ENCODE data around the gene MGLL.
"Not testable (repeated sequence)": the region's sequence is repeated elsewhere in the genome, so short reads cannot be mapped to it uniquely, and the experiment has no call there.

The MGLL gene

DNA sequence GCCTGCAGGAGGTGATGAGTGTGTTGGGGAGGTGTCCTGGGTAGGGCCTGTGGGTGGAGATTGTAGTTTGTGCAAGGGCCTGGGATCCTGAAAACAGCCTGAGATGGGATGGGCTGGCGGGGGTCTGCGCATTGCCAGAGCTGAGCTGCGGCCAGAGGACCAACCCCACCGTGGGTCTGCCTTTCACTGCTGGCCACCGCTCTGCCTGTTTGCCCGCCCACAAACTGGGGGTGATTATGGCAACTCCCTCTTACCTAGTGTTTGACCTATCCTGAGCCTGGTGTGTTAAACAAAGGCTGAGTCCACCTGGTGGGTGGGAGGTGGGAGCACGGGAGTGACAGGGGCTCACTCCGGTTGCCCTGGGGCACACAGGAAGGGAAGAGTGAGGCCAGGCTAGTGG lies 139.8 kb downstream of the MGLL start:
- no peak for DNase-seq

DNA sequence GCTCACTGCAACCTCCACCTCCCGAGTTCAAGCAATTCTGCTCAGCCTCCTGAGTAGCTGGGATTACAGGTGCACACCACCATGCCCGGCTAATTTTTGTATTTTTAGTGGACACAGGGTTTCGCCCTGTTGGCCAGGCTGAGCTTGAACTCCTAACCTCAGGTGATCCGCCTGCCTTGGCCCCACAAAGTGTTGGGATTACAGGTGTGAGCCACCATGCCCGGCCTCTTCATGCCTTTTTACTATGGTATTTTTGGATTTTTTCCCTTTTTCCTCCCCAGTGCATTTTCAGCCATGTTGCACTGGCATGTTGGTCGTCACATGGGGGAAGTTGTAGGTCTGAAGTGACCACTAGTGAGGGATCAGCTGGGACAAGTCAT lies 140.2 kb downstream of the MGLL start:
- DNase-seq, result not testable (repeated sequence)

DNA sequence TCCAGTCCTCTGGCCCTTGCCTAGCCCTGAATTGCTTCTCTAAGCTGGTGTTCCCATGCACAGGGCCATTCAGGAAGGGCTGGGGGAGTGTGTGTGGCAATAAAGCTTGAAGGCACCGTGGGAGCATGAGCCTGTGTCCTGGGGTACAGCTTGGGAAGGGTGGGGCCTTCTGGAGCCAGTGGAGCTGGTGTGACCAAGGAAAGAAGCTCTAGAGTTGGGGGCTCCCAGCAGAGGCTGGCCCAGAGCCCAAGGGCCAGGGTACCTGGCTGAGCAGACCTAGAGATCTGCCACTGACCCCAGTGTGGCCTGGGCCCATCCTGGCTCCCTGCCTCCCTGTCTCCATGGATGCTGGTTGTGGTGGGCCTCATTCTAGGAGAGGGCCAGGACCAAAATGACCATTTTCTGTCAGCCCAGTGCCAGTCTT lies 141.5 kb downstream of the MGLL start:
- no peak for DNase-seq

DNA sequence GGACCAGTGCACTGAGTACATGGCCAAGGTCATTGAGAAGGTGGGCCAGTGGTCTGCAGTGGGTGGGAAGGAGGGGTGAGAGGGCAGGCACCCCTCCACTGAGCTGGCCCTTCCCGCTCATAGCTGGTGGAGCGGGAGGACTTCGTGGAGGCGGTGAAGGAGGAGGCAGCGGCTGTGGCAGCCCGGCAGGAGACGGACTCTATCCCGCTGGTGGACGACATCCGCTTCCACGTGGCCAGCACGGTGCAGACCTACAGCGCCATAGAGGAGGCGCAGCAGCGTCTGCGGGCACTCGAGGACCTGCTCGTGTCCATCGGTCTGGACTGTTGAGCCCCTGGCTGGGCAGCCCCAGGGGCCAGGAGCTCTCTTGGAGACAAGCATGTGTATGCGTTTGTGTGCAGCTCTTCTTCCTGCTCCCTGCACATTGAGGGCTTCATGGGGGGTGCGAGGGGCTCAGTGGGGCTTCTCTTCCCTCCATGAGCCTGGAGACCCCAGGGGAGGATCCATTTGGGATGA lies 142.1 kb downstream of the MGLL start:
- DNase-seq, result no peak

DNA sequence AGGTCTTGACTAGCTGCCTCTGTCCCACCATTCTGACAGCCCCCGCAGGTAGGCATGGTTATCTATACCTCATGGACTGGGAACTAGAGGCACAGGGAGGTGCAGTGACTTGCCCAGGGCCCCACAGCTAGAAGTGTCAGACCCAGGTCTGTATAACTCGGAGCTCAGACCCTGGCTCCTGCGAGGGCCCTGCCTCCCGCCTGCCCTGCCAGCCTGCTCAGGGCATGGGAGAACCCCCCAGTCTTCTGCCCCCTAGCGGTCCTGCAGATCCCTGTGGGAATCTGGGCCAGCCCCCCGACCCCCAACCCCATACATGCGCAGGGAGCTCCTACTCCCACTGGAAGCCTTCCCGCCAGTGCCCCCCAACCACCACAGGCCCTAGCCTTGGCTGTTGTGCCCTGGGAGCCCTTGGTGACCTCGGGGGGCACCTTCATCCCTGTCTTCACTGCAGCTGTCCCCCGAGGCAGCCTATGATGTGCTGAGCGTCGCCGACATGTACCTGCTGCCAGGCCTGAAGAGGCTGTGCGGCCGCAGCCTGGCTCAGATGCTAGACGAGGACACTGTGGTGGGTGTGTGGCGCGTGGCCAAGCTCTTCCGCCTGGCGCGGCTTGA lies 142.7 kb downstream of the MGLL start:
- DNase-seq, result no peak

DNA sequence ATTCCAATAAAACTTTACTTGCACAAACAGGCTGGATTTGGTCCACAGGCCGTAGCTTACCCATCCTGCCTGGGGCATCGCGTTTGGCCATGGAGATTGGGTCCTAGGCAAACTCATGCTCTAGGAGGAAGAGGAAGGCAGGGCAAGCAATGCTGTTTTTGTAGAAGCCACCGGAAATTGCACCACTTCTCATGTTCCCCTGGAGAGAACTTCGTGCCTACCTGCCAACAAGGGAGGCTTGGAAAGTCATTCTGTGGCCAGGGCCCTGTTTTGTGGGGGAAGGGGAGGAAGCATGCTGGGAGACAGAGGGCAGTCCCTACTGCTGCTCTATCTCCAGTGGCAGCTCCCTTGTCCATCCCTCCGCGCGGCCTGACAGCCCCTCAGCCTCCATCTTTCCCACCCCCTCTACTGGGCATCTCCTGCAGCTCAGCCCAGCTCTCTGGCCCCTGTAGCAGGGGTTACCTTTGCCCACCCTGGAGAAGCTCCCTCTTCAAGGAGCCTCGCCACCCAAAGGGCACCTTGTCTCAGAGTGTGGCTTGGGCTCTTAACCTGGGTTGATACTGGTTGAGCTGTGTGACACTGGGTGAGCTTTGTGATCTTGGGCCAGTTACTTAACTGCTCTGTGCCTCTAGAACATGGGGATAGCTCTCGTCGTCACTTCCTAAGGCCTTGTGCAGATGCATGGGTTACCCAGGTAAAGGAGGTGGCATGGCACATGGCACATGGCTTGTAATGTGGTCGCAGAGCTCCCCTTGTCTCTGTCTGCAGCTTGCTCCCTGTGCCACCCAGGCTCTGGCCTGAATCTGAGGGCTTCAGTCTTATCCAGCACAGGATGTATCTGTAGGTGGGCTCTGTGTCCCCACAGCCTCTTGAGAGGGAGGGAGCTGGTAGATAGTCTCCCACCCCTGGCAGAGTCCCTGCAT lies 143.4 kb downstream of the MGLL start:
- DNase-seq, result no peak

DNA sequence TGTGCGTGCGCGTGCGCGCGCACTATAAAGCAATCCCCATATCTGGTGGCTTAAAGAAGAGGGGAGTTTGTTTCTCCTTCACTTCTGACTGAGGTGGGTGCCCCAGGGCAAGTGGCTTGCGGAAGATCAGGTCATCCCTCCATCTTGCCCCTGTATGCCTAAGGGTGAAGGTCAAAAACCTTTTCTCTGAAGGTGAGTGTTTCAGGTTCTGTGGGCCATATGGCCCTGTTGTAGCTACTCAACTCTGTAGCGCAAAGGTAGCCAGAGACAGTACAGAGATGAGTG lies 144.1 kb downstream of the MGLL start:
- DNase-seq, result no peak

DNA sequence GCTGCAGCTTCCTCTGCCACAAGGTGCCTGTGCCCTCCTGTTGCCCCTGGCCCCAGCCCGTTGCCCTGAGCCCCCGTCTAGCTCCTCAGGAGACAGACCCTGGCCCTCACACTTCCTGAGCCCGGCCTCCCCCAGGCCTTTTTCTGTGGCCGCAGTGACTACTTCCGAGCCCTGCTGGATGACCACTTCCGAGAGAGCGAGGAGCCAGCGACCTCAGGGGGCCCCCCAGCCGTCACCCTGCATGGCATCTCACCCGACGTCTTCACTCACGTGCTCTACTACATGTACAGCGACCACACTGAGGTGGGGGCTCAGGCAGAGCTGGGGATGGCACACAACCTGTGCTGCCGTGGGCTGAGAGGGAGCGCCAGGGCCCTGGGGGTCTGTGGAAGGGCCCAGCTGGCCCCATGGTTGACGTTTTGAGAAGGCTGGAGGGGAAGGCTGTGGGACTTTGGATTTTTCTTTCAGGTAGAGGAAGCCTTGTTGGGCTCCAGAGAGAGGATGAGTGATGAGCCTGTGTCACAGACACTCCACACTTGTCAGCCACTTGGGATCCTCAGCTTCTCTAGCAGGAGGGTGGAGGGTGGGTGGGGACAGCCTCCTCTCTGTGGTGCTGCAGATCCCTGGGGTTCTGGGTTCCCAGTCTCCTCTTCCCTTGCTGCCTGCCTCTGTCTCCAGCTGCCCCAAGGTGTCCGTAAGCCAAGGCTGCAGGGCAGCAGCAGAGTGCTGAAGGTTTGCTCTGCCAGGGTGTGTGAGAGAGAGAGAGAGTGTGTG lies 144.6 kb downstream of the MGLL start:
- no peak for DNase-seq

DNA sequence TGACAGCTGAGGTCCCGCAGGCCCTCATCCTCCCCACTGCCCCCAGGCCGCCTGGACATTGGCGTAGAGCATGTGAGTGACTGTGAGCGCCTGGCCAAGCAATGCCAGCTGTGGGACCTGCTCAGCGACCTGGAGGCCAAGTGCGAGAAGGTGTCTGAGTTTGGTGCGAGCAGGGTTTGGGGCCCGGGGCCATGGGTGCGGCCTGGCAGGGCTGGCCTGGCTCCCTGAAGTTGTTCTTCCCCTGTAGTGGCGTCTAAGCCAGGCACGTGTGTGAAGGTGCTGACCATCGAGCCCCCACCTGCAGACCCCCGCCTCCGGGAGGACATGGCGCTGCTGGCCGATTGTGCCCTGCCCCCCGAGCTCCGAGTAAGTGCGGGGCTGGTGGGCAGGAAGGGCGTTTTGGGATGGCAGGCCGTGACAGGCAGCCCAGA lies 145.4 kb downstream of the MGLL start:
- DNase-seq, result no peak

DNA sequence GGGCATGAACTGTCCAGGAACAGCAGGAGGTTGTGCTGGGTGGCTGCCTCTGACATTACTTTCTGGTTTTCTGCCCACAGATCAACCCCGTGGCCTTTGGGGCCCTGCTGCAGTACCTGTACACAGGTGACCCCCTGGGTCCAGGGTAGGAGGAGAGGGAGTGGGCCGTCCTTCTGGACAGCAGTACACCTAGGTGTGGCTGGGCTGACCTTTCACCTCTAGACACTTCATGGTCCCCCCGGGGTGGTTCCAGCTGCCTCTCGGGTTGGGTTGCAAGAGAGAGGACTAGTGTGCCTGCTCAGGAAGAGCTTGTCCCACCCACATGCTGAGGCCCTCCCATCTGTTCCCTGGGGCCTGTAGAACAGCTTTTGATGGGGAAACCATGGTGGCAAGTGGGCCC lies 145.9 kb downstream of the MGLL start:
- peak; percentile 61 for DNase-seq

DNA sequence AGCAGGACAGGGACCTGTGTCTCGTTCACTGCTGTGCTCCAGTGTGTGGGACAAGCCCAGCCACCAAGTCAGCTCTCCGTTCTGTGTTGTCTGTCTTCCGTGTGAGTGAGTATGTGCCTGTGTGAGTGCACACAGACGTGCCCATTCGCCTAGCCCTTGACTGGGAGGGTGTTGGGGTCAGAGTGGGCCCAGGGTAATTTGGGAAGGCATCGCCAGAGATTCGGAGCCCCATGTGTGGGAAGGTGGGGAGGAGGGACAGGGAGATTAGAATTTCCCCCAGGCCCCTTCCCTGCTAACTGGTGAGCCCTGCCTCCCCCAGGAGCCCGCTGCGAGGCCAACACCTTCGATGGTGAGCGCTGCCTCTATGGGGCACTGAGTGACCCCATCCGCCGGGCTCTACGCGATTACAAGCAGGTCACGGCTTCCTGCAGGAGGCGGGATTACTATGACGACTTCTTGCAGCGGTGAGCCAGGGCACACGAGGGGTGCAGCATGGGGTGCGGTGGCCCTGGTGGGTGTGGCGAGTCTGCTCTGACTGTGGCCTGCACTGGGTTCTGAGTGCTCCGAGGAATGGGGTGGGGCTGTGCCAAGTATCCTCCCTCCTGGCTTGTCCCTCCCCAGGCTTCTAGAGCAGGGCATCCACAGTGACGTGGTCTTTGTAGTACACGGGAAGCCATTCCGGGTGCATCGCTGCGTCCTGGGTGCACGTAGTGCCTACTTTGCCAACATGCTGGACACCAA lies 146.5 kb downstream of the MGLL start:
- no peak for DNase-seq

DNA sequence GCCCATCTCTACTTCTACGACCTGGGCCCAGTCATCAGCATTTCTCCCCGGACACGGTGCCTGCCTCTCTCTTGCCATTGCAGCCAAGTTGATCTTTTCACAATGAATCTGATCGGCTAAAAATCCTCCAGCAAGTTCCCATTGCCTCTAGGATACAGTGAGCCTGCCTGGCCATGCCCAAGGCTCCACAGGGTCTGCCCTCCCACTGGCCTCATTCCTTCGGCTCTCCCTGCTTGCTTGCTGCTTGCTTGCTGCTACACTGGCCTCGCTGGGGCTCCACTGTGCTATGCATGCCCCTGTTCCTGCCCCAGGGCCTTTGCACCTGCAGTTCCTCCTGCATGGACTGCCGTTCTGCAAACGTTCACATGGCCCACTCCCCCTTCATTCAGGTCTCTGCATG lies 147.5 kb downstream of the MGLL start:
- no peak for DNase-seq

DNA sequence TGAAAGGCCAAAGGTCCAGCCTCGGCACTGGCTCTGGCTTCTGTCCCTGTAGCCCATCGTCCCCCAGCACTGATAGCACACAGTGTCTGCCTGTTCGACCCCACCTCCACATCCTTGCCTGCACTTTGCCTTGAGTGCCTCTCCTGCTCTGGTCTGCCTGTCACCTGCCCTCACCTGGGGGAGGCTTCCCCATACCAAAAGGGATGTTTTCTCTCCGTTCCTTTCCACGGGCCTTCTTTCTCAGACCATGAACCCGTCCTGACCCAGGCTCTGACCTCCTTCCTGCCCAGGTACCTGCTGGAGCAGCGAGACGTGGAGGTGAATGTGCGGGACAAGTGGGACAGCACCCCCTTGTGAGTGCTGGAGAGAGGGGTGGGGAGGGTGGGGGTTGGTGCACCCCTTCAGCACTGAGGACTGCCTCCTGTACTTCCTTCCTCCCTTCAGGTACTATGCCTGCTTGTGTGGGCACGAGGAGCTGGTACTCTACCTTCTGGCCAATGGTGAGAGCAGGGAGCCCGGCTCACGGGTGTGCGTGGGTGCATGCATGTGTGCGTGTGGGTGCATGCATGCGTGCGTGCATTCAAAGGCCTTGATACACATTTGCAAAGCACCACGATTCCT lies 148.1 kb downstream of the MGLL start:
- DNase-seq, result no peak

DNA sequence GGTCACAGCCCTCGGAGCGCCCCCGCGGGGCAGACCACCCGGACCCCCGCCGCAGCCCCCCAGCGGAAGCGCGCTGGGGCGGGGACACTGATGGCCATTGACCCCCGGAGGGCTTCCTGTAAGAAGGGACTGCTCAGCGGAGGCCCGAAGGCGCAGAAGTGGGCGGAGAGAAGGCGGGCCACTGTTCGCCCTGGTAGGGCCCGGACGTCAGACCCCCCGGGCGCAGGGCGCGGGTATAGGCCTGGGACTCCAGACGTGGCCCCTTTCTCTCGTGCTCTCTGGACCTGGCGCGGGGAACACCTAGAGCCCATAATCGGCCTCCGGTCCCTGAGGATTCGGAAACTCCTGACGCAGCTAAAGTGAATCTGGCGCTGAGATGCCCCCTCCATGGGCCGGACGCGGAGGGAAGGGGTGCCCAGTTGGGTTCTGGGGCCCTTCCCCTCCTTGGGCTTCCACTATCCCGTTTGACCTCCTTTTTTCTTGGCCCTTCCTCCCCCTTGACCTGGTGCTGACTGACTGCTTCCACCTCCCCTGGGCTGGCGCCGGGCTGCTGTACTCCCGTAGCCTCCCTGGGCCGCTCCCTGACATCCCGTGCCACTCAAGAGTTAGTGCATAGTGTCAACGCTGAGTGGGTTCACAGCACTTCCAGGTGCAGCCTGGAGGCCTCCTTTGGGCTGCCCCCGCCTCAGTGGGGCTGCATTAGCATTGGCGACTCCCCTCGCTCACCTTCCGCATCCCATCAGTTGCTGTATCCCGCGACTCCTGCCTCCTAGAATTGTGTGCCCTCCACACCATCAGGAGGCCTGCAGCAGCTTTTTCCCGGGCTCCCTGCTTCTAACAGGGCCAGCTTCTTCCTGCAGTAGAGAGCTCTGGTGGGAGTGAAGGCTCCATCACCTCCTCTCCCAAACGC lies 148.9 kb downstream of the MGLL start:
- peak; percentile 56 for DNase-seq

DNA sequence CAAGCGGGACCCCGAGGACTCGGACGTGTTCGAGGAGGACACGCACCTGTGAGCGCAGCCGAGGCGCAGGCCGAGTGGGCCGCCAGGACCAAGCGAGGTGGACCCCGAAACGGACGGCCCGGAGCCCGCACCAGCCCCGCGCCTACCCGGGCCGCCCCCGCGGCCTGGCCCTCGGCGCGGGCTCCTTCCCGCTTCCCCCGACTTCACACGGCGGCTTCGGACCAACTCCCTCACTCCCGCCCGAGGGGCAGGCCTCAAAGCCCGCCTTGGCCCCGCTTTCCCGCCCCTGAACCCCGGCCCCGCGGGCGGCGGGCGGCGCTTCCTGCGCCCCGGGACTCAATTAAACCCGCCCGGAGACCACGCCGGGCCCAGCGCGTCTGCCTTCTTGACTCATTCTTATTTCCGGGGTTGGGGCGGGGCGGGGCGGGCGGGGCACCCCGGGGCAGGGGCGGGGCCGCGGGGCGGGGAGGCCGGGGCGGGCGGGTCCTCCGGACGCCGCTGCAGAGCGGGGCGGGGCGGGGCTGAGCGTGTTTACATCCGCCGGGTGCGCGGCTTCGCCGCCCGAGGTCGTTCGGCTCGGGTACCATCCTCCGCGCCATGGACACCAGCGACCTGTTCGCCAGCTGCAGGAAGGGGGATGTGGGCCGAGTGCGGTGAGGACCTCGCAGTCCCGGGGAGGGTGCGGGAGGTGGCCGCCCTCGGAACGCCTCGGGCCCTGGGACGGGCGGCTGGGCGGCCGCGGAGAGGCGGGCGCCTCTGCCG lies 149.7 kb downstream of the MGLL start, which contains the start of gene ABTB1:
TSS of gene ABTB1 (plus strand) at position 524 of the 762 bp plus-strand sequence. CDS start at position 598, 74 bp downstream.
- DNase-seq, result peak; percentile 81

DNA sequence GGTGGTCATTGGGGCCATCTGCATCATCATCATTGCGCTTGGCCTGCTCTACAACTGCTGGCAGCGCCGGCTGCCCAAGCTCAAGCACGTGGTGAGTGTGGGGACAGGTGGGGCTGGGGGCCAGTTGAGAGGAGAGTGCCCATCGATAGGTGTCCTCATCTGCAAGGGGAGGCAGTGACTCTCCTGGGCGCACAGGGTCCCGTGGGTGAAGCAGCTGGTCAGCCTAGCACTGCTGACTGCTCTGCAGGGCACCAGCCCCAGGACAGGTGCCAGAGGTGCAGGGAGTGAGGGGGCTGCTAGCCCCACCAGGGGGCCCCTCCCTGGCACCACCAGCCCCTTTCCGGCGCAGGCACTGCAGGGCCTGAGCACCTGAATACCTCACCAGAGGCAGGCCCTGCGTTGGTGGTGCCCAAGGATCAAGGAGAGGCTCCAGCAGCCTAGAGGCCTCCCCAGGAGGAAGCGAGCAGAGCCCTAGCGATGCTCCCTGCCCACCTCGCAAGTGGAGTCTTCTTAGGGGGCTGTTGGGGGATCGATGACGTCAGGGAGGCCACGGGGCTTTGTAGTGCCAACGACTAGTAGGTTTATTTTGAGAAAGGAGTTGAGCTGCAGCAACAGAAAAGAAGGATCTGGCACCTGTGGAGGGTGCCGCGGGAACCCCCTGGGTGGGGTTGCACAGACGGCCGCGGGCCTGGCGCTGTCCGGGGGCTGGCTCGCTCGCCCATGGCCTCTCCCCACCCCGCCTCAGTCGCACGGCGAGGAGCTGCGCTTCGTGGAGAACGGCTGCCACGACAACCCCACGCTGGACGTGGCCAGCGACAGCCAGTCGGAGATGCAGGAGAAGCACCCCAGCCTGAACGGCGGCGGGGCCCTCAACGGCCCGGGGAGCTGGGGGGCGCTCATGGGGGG lies 150.5 kb downstream of the MGLL start:
- no peak for DNase-seq

DNA sequence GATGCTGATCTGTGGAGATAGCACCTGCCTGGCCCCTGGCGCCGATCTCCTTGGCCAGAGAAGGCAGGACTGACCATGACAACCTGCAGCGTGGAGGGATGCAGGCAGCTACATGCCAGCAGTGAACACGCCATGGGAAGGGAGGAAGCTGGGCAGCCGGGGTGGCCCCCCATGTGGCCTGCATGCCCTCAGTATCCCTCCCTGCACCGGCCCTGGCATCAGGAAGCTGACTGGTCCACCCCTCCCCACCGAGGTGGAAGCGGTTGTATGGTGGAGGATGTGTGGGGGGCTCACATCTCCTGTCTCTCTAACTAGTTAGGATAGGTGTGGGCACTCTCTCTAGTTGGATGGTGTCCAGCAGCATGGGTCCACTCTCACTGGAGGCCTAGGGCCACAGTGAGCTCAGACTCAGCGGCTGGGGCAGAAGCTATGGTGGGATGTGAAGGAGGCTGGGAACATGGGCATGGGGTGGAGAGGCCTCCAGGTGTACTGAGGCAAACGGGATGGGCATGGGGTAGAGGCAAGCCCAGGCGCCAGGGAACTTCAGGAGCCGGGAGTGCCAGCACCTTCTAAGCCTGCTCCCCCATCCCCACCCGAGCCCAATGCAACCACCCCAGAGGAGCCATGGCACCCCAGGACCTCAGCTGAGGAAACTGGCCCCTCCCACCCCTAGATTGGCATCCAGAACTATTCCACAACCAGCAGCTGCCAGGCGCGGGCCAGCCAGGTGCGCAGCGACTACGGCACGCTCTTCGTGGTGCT lies 151.4 kb downstream of the MGLL start:
- no peak for DNase-seq

DNA sequence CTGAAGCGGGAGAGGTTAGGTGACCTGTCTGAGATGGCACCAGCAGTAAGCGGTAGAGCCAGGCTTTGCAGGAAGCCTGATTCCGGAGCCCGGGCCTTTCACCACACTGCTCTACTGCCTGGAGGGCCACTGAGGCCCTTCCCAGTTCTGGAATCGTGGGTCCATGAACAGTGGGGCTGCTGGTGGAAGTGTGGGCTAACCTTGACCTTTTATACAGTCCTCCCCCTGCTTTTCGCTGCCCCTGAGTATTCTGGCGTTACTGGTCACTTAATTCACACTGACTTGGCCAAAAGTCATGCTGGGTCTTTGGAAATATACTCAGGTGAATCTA lies 152.1 kb downstream of the MGLL start:
- no peak for DNase-seq
